Measurements from ENCODE around the gene GLI2. TPM values are rescaled to one million over a fixed set of nuclear protein-coding genes. Genes with fewer than 3 reads are reported as not detected.

GLI2 gene
- total and polyA plus RNA-seq, 2 of the 4 experiments (the other 2 are of a cell fraction): 3.8 to 26.0 TPM

DNA sequence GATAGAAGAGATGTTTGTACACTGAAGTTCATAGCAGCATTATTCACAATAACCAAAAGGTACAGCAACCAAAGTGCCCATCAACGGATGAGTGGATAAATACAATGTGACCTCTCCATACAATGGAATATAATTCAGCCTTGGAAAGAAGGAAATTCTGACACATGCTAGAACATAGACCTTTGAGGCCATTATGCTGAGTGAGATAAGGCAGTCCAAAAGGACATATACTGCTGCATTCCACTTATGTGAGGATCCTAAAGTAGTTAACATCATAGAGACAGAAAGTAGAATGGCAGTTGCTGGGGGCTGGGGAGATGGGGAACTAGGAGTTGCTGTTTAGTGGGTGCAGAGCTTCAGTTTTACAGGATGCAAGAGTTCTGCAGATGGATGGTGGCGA, 38.2 kb upstream of the GLI2 start:
- no peak for ATAC-seq (ENCODE audit: low read depth)
- Histone ChIP-seq H2BK5ac (ENCODE audit: low read depth, low read length, poor library complexity, severe bottlenecking) (no peak overlapping the region), H4K91ac (ENCODE audit: insufficient read depth, low read depth, low read length) (no peak overlapping the region), H3K4me2 (ENCODE audit: low read depth, low read length) (no peak overlapping the region), H4K5ac (ENCODE audit: low read depth, low read length) (no peak overlapping the region), H3K14ac (replicated peaks; ENCODE audit: low read depth, low read length) (no peak overlapping the region), H4K20me1 (ENCODE audit: insufficient read depth, low read length) (no peaks in the 10 kb centered on the region), H3K4me1 (ENCODE audit: control insufficient read depth, insufficient read depth, low read length) (peaks cover 5% of the 10 kb centered on the region; the same call in 1 of the 2 replicates), H3K4ac (ENCODE audit: low read depth, low read length) (no peak overlapping the region), H4K8ac (ENCODE audit: low read depth in 2 of 2, low read length in 2 of 2) (no peak overlapping the region), H3K27me3 (ENCODE audit: control insufficient read depth, insufficient read depth, low read length) (no peaks in the 10 kb centered on the region), H3K56ac (ENCODE audit: extremely low read depth, insufficient read depth, low read length) (no peak overlapping the region), H2AK5ac (ENCODE audit: low read depth, low read length) (no peak overlapping the region), H3K4me3 (ENCODE audit: insufficient read depth, low read depth, low read length) (no peak overlapping the region), H2AK9ac (replicated peaks; ENCODE audit: low read depth, low read length, poor library complexity) (no peak overlapping the region), H2BK120ac (ENCODE audit: low read depth, low read length) (no peak overlapping the region), H2AFZ (replicated peaks; ENCODE audit: low read length, poor library complexity) (no peak overlapping the region), H2BK20ac (ENCODE audit: low read depth, low read length) (no peak overlapping the region), H3K9me3 (ENCODE audit: control insufficient read depth, insufficient read depth, low read length) (no peaks in the 10 kb centered on the region), H3K79me1 (ENCODE audit: low read depth in 1 of 2, low read length in 2 of 2) (no peaks in the 10 kb centered on the region), H3K27ac (ENCODE audit: insufficient read depth, low read length) (no peak overlapping the region), H3K36me3 (ENCODE audit: control insufficient read depth, insufficient read depth, low read length) (no peaks in the 10 kb centered on the region), H3K9me1 (ENCODE audit: insufficient read depth, low read length) (peaks cover 3% of the 10 kb centered on the region; the same call in 1 of the 2 replicates), H3K23ac (ENCODE audit: low read depth, low read length) (no peak overlapping the region), H2BK15ac (ENCODE audit: low read depth, low read length) (no peak overlapping the region), H3K9ac (ENCODE audit: low read depth, low read length) (no peak overlapping the region), H3K18ac (ENCODE audit: low read depth, low read length) (no peak overlapping the region)
- no peak for TF ChIP-seq FOS (IDR thresholded peaks at IDR 0.05; ENCODE audit: low read depth, low read length)
- no peak for TF ChIP-seq CEBPB (IDR thresholded peaks at IDR 0.05; ENCODE audit: low read depth, low read length)
- no peak for TF ChIP-seq RFX5 (IDR thresholded peaks at IDR 0.05; ENCODE audit: low read depth, low read length)
- TF ChIP-seq MAFK (IDR thresholded peaks at IDR 0.05; ENCODE audit: low read depth, low read length): no peak
- no peak for TF ChIP-seq RCOR1 (IDR thresholded peaks at IDR 0.05; ENCODE audit: insufficient replicate concordance, low read length)
- TF ChIP-seq, protein P1, sequence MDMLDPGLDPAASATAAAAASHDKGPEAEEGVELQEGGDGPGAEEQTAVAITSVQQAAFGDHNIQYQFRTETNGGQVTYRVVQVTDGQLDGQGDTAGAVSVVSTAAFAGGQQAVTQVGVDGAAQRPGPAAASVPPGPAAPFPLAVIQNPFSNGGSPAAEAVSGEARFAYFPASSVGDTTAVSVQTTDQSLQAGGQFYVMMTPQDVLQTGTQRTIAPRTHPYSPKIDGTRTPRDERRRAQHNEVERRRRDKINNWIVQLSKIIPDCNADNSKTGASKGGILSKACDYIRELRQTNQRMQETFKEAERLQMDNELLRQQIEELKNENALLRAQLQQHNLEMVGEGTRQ (IDR thresholded peaks at IDR 0.05; ENCODE audit: low read depth, low read length): no peak
- TF ChIP-seq MAZ (IDR thresholded peaks at IDR 0.05; ENCODE audit: borderline replicate concordance, low read depth, low read length): no peak
- TF ChIP-seq, protein P2, sequence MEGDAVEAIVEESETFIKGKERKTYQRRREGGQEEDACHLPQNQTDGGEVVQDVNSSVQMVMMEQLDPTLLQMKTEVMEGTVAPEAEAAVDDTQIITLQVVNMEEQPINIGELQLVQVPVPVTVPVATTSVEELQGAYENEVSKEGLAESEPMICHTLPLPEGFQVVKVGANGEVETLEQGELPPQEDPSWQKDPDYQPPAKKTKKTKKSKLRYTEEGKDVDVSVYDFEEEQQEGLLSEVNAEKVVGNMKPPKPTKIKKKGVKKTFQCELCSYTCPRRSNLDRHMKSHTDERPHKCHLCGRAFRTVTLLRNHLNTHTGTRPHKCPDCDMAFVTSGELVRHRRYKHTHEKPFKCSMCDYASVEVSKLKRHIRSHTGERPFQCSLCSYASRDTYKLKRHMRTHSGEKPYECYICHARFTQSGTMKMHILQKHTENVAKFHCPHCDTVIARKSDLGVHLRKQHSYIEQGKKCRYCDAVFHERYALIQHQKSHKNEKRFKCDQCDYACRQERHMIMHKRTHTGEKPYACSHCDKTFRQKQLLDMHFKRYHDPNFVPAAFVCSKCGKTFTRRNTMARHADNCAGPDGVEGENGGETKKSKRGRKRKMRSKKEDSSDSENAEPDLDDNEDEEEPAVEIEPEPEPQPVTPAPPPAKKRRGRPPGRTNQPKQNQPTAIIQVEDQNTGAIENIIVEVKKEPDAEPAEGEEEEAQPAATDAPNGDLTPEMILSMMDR (conservative IDR thresholded peaks at IDR 0.05; ENCODE audit: low read depth, low read length): no peak
- no peak for TF ChIP-seq MXI1 (IDR thresholded peaks at IDR 0.05; ENCODE audit: borderline replicate concordance, low read depth, low read length)
- TF ChIP-seq NFE2L2 (IDR thresholded peaks at IDR 0.05; ENCODE audit: low read depth, low read length): no peak
- no peak for TF ChIP-seq POLR2A (IDR thresholded peaks at IDR 0.05; ENCODE audit: low read depth, low read length)
- TF ChIP-seq, protein P3, sequence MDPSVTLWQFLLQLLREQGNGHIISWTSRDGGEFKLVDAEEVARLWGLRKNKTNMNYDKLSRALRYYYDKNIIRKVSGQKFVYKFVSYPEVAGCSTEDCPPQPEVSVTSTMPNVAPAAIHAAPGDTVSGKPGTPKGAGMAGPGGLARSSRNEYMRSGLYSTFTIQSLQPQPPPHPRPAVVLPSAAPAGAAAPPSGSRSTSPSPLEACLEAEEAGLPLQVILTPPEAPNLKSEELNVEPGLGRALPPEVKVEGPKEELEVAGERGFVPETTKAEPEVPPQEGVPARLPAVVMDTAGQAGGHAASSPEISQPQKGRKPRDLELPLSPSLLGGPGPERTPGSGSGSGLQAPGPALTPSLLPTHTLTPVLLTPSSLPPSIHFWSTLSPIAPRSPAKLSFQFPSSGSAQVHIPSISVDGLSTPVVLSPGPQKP (IDR thresholded peaks at IDR 0.05; ENCODE audit: borderline replicate concordance, low read depth, low read length): no peak
- TF ChIP-seq CHD1 (IDR thresholded peaks at IDR 0.05; ENCODE audit: low read depth, low read length): no peak
- TF ChIP-seq RAD21 (IDR thresholded peaks at IDR 0.05; ENCODE audit: low read length): no peak
- TF ChIP-seq SMC3 (IDR thresholded peaks at IDR 0.05; ENCODE audit: low read depth, low read length): no peak
- no peak for TF ChIP-seq BHLHE40 (IDR thresholded peaks at IDR 0.05; ENCODE audit: low read depth, low read length)
- intact Hi-C loops (cut with micrococcal nuclease): loop anchor here (5.0 to 10.0 kb wide), 4 partner anchors 77 to 260 kb away; no protein-coding TSS in a partner anchor
- no CpG with 5 or more reads among the region's 2 CpGs for WGBS, 2 experiments (ENCODE audit: extremely low coverage in 2 of 2, insufficient read length in 1 of 2)
- ChIA-PET POLR2A (ENCODE audit: unreplicated experiment) (no interaction called here), CTCF (no interaction called here)
- no TSS peak for BruUV-seq (replicated peaks)
- in situ Hi-C loops (cut with MboI; ENCODE audit: low sequenced_read_pairs): loop anchor here (5.0 to 25.0 kb wide), 3 partner anchors 375 to 960 kb away; no protein-coding TSS in a partner anchor
- dilution Hi-C loops (cut with HindIII; ENCODE audit: low sequenced_read_pairs, unreplicated experiment): no loop called here
- DNase-seq: no peak

Measured in IMR-90 (cell line).